Measurements from ENCODE around the gene MOSPD2. TPM values are rescaled to one million over a fixed set of nuclear protein-coding genes. Genes with fewer than 3 reads are reported as not detected.

The MOSPD2 gene
- total and polyA plus RNA-seq, 2 of the 8 experiments (the other 6 are each of a cell fraction or from before 2014, with no cell fraction given): 4.5 to 12.1 TPM

DNA sequence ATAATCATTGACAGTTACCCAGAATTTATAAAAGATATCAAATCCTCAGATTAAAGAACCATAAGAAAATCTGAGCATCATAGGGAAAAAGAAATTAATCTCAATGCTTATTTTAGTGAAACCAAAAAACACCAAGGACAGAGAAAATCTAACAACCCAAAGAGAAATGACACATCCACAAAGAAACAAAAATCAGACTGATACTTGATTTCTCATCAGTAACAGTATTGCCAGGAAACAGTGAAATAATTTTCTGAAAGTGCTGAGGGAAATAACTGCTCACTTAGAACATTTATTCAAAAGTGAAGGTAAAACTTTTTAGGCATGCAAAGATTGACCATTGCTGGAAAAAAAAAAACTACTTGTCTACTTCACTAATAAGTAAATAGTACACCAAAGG, 10.6 kb downstream of the MOSPD2 start:
- Histone ChIP-seq H3K23me2 (ENCODE audit: low read depth, low read length) (no peaks in the 10 kb centered on the region), H3K79me2 (ENCODE audit: control insufficient read depth in 1 of 2, insufficient read depth in 2 of 2, low read length in 2 of 2) (peaks cover 0 to 3% of the 10 kb centered on the region in 2 experiments; a peak in 1 of 4 replicates), H4K91ac (replicated peaks; ENCODE audit: insufficient read length, low read length) (no peak overlapping the region), H4K20me1 (replicated peaks in 1 of 2; ENCODE audit: control insufficient read depth in 1 of 2, insufficient read depth in 2 of 2, low read length in 2 of 2) (no peaks in the 10 kb centered on the region), H2BK12ac (ENCODE audit: low read depth, low read length) (no peak overlapping the region), H2BK20ac (ENCODE audit: low read length) (no peak overlapping the region), H2AK5ac (ENCODE audit: low read depth, low read length) (no peak overlapping the region), H3K79me1 (ENCODE audit: low read depth, low read length) (no peaks in the 10 kb centered on the region), H3K4me1 (replicated peaks in 1 of 4; ENCODE audit: control insufficient read depth in 3 of 4, insufficient read depth in 4 of 4, low read length in 3 of 4) (no peaks in the 10 kb centered on the region), H3K14ac (ENCODE audit: insufficient read length) (no peak overlapping the region), H3K9ac (replicated peaks in 1 of 4; ENCODE audit: extremely low read depth in 1 of 4, low read depth in 3 of 4, low read length in 3 of 4) (no peak overlapping the region), H3K36me3 (ENCODE audit: control insufficient read depth in 2 of 4, insufficient read depth in 4 of 4, low read length in 3 of 4) (no peaks in the 10 kb centered on the region), H4K5ac (ENCODE audit: insufficient read length, low read depth, low read length) (no peak overlapping the region), H3K9me3 (ENCODE audit: insufficient read depth in 2 of 2, low read depth in 1 of 2, low read length in 1 of 2) (no peaks in the 10 kb centered on the region), H2BK5ac (ENCODE audit: low read depth, low read length) (no peak overlapping the region), H3K56ac (replicated peaks; ENCODE audit: insufficient read length, low read depth, low read length) (no peak overlapping the region), H2BK120ac (replicated peaks; ENCODE audit: low read depth, low read length) (no peak overlapping the region), H2AFZ (ENCODE audit: low read length) (no peak overlapping the region), H3K23ac (ENCODE audit: insufficient read length) (no peak overlapping the region), H3K27me3 (replicated peaks in 1 of 4; ENCODE audit: control insufficient read depth in 3 of 4, extremely low read depth in 1 of 4, insufficient read depth in 3 of 4, low read length in 3 of 4) (no peaks in the 10 kb centered on the region), H3K18ac (ENCODE audit: extremely low read depth, low read length) (no peak overlapping the region), H3K27ac (ENCODE audit: low read depth, low read length) (no peak overlapping the region), H3K4me3 (ENCODE audit: extremely low read depth in 1 of 4, insufficient read depth in 2 of 4, low read depth in 3 of 4, low read length in 4 of 4) (no peak overlapping the region), H3K4me2 (ENCODE audit: insufficient read depth in 1 of 2, low read depth in 2 of 2, low read length in 2 of 2) (no peak overlapping the region), H3K4ac (replicated peaks; ENCODE audit: insufficient read length, low read depth, low read length) (no peak overlapping the region), H2BK15ac (ENCODE audit: low read length) (no peak overlapping the region), H4K8ac (ENCODE audit: extremely low read depth, insufficient read depth, low read length) (no peak overlapping the region)
- CTCF ChIA-PET (ENCODE audit: partially characterized antibody): no interaction called here
- POLR2A ChIA-PET (ENCODE audit: partially characterized antibody): no interaction called here
- no peak for DNase-seq (ENCODE audit: low read depth in 1 of 2, low spot score in 2 of 2)
- no peak for TF ChIP-seq KDM4A (IDR thresholded peaks at IDR 0.05; ENCODE audit: low read depth, low read length, severe bottlenecking)
- no peak for TF ChIP-seq KDM5A (IDR thresholded peaks at IDR 0.05; ENCODE audit: low read length)
- TF ChIP-seq CBX5 (IDR thresholded peaks at IDR 0.05; ENCODE audit: low read depth, low read length): no peak
- no peak for TF ChIP-seq FOSL1 (IDR thresholded peaks at IDR 0.05; ENCODE audit: insufficient read depth, low read depth, low read length)
- no peak for TF ChIP-seq NRF1 (IDR thresholded peaks at IDR 0.05; ENCODE audit: low read depth, low read length)
- no peak for TF ChIP-seq POLR2A (IDR thresholded peaks at IDR 0.05; ENCODE audit: control extremely low read depth in 1 of 2, low read depth in 2 of 2, low read length in 2 of 2)
- no peak for TF ChIP-seq HDAC6 (IDR thresholded peaks at IDR 0.05; ENCODE audit: low read depth, low read length)
- no peak for FAIRE-seq

Data from H1 (cell line).